Vagina (tissue), 2 donors: ENCODE results near the gene STK17B.

Experiments
- CTCF ChIP-seq, 3 experiments: fragments of 450-650 bp in 2 of 3; fragments of 200-600 bp in 1 of 3; sonication (generic) in 1 of 3; IDR thresholded peaks; one replicate each; pipeline ENCODE4 v1.5.1; 2017 to 2019; ENCODE audit warnings: antibody characterized with exemption in 3 of 3, mild to moderate bottlenecking in 2 of 3, moderate library complexity in 2 of 3
- POLR2A ChIP-seq, 2 donors: fragments of 450-650 bp; IDR thresholded peaks; one replicate each; pipeline ENCODE4 v1.6.1; 2017; ENCODE audit warnings: antibody characterized with exemption in 2 of 2, mild to moderate bottlenecking in 2 of 2, moderate library complexity in 2 of 2
- POLR2AphosphoS5 ChIP-seq, 2 donors: sonication (generic); formaldehyde crosslinking; IDR thresholded peaks; one replicate each; pipeline ENCODE4 v1.9.0; 2017; ENCODE audit warnings: antibody characterized with exemption in 2 of 2, mild to moderate bottlenecking in 2 of 2, low read depth in 1 of 2; ENCODE audit not compliant: insufficient read depth in 1 of 2

- no peak for TF ChIP-seq POLR2A (IDR thresholded peaks at IDR 0.05)
- no peak for TF ChIP-seq CTCF (IDR thresholded peaks at IDR 0.05)
- no peak for TF ChIP-seq POLR2AphosphoS5 (IDR thresholded peaks at IDR 0.05; ENCODE audit: insufficient read depth in 1 of 2, low read depth in 1 of 2)
Observed at GRCh38 chr2:196218106-196218505, 46.7 kb upstream of the STK17B start.
